A673 (cell line): ENCODE data around the gene CARMIL1.

Experiments
- EZH2 ChIP-seq: fragments of 200-600 bp; sonication (generic); IDR thresholded peaks from 2 replicates; pipeline ENCODE4 v1.6.1; 2017; ENCODE audit warnings: borderline replicate concordance, low read depth, mild to moderate bottlenecking, mixed read lengths, antibody characterized with exemption, low read length; ENCODE audit not compliant: poor library complexity, severe bottlenecking
- TF ChIP-seq, protein P1 (sequence below): fragments of 300-800, 200-600 bp; sonication (generic); conservative IDR thresholded peaks from 2 replicates; pipeline ENCODE4 v1.5.1; 2017; ENCODE audit warnings: low read depth, mild to moderate bottlenecking, antibody characterized with exemption, low read length, moderate library complexity, mixed read lengths

DNA sequence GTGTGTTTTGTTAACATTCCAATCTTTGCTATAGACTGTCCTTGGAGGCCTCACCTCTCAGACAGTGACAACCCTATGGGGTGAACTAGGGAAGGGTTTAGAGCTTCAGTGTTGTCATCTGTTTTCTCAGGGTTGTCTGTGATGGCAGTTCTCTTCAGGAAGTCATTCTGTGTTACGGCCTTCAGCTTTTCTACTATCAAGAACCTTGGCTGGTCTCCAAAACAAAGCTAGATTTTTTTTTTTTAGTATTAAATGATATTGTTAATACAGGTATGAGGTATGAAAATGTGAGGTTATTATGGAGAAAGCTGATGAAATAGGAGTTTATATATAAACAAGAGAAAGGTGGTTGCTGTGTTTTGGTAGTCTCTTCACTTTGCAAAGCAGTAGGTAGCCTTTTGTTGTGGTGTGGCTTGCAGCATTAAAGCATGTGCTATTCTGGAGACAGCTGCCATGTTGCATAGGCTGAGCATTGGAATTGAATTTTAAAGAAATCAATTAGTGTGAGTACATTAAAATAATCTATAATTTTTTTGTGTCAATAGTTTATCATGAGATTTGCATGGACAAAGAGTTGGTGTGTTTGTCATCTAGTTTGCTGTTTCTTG, 162.6 kb downstream of the CARMIL1 start:
- TF ChIP-seq, protein P1, sequence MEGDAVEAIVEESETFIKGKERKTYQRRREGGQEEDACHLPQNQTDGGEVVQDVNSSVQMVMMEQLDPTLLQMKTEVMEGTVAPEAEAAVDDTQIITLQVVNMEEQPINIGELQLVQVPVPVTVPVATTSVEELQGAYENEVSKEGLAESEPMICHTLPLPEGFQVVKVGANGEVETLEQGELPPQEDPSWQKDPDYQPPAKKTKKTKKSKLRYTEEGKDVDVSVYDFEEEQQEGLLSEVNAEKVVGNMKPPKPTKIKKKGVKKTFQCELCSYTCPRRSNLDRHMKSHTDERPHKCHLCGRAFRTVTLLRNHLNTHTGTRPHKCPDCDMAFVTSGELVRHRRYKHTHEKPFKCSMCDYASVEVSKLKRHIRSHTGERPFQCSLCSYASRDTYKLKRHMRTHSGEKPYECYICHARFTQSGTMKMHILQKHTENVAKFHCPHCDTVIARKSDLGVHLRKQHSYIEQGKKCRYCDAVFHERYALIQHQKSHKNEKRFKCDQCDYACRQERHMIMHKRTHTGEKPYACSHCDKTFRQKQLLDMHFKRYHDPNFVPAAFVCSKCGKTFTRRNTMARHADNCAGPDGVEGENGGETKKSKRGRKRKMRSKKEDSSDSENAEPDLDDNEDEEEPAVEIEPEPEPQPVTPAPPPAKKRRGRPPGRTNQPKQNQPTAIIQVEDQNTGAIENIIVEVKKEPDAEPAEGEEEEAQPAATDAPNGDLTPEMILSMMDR: no peak
- no peak for TF ChIP-seq EZH2
